ENCODE measurements around the gene STEAP1B. TPM values are rescaled to one million over a fixed set of nuclear protein-coding genes. Genes with fewer than 3 reads are reported as not detected.

The STEAP1B gene
- total and polyA plus RNA-seq, 2 experiments from 2014 or later: 0.16 TPM; not detected in 1

GRCh38 chr7:22485189-22485588 is 14.8 kb downstream of the STEAP1B start:
- Histone ChIP-seq H3K4me3 (no peak overlapping the region), H3K4me2 (no peak overlapping the region), H3K36me3 (replicated peaks; ENCODE audit: insufficient read depth, low read depth) (no peaks in the 10 kb centered on the region), H3K27ac (no peak overlapping the region), H3K79me2 (no peaks in the 10 kb centered on the region), H3K4me1 (ENCODE audit: insufficient read depth) (no peaks in the 10 kb centered on the region), H3K27me3 (no peaks in the 10 kb centered on the region), H4K20me1 (ENCODE audit: insufficient read depth, poor library complexity, severe bottlenecking) (no peaks in the 10 kb centered on the region), H3K9me2 (replicated peaks; ENCODE audit: insufficient read depth) (no peaks in the 10 kb centered on the region), H2AFZ (no peak overlapping the region), H3K9me3 (ENCODE audit: low read depth) (no peaks in the 10 kb centered on the region)
- no peak for DNase-seq (ENCODE audit: low spot score)
- TF ChIP-seq EZH2phosphoT487 (IDR thresholded peaks at IDR 0.05; ENCODE audit: low read depth, severe bottlenecking, unreplicated experiment) (no peak), EZH2 (IDR thresholded peaks at IDR 0.05; ENCODE audit: borderline replicate concordance) (no peak), CTCF (IDR thresholded peaks at IDR 0.05; ENCODE audit: poor library complexity) (no peak)

- Histone ChIP-seq H3K9me3 (ENCODE audit: low read depth) (no peaks in the 10 kb centered on the region), H3K27ac (no peak overlapping the region), H3K4me1 (ENCODE audit: insufficient read depth) (no peaks in the 10 kb centered on the region), H4K20me1 (ENCODE audit: insufficient read depth, poor library complexity, severe bottlenecking) (no peaks in the 10 kb centered on the region), H3K36me3 (replicated peaks; ENCODE audit: insufficient read depth, low read depth) (no peaks in the 10 kb centered on the region), H2AFZ (no peak overlapping the region), H3K79me2 (no peaks in the 10 kb centered on the region), H3K9me2 (replicated peaks; ENCODE audit: insufficient read depth) (no peaks in the 10 kb centered on the region), H3K4me2 (no peak overlapping the region), H3K27me3 (no peaks in the 10 kb centered on the region), H3K4me3 (no peak overlapping the region)
- no peak for DNase-seq (ENCODE audit: low spot score)
- 86% methylated on average over 1 of the region's 1 CpG for WGBS (ENCODE audit: low lambda C conversion rate, missing lambda C conversion rate)
- no peak for TF ChIP-seq EZH2phosphoT487 (IDR thresholded peaks at IDR 0.05; ENCODE audit: low read depth, severe bottlenecking, unreplicated experiment)
- no peak for TF ChIP-seq CTCF (IDR thresholded peaks at IDR 0.05; ENCODE audit: poor library complexity)
- TF ChIP-seq EZH2 (IDR thresholded peaks at IDR 0.05; ENCODE audit: borderline replicate concordance): no peak
Observed at GRCh38 chr7:22482503-22482902, 17.5 kb downstream of the STEAP1B start.

GRCh38 chr7:22481726-22482125 is 18.3 kb downstream of the STEAP1B start:
- Histone ChIP-seq H3K79me2 (no peaks in the 10 kb centered on the region), H3K4me1 (ENCODE audit: insufficient read depth) (no peaks in the 10 kb centered on the region), H4K20me1 (ENCODE audit: insufficient read depth, poor library complexity, severe bottlenecking) (no peaks in the 10 kb centered on the region), H3K9me3 (ENCODE audit: low read depth) (no peaks in the 10 kb centered on the region), H3K4me2 (no peak overlapping the region), H3K4me3 (no peak overlapping the region), H3K36me3 (replicated peaks; ENCODE audit: insufficient read depth, low read depth) (no peaks in the 10 kb centered on the region), H2AFZ (no peak overlapping the region), H3K27me3 (no peaks in the 10 kb centered on the region), H3K9me2 (replicated peaks; ENCODE audit: insufficient read depth) (no peaks in the 10 kb centered on the region), H3K27ac (no peak overlapping the region)
- WGBS (ENCODE audit: low lambda C conversion rate, missing lambda C conversion rate): 53% methylated on average over 5 of the region's 5 CpGs
- DNase-seq (ENCODE audit: low spot score): no peak
- no peak for TF ChIP-seq CTCF (IDR thresholded peaks at IDR 0.05; ENCODE audit: poor library complexity)
- TF ChIP-seq EZH2phosphoT487 (IDR thresholded peaks at IDR 0.05; ENCODE audit: low read depth, severe bottlenecking, unreplicated experiment): no peak
- no peak for TF ChIP-seq EZH2 (IDR thresholded peaks at IDR 0.05; ENCODE audit: borderline replicate concordance)

- H3K27me3 ChIP-seq: no peaks in the 10 kb centered on the region
- TF ChIP-seq EZH2phosphoT487 (IDR thresholded peaks at IDR 0.05; ENCODE audit: low read depth, severe bottlenecking, unreplicated experiment) (no peak), CTCF (IDR thresholded peaks at IDR 0.05; ENCODE audit: poor library complexity) (no peak), EZH2 (IDR thresholded peaks at IDR 0.05; ENCODE audit: borderline replicate concordance) (no peak)
- H4K20me1 ChIP-seq (ENCODE audit: insufficient read depth, poor library complexity, severe bottlenecking): no peaks in the 10 kb centered on the region
- no peaks in the 10 kb centered on the region for H3K79me2 ChIP-seq
- H3K9me3 ChIP-seq (ENCODE audit: low read depth): no peaks in the 10 kb centered on the region
- no peak overlapping the region for H3K4me3 ChIP-seq
- H3K4me2 ChIP-seq: no peak overlapping the region
- WGBS (ENCODE audit: low lambda C conversion rate, missing lambda C conversion rate): 61% methylated on average over 4 of the region's 4 CpGs
- H3K9me2 ChIP-seq (replicated peaks; ENCODE audit: insufficient read depth): no peaks in the 10 kb centered on the region
- H2AFZ ChIP-seq: no peak overlapping the region
- no peak for DNase-seq (ENCODE audit: low spot score)
- no peak overlapping the region for H3K27ac ChIP-seq
- H3K36me3 ChIP-seq (replicated peaks; ENCODE audit: insufficient read depth, low read depth): no peaks in the 10 kb centered on the region
- no peaks in the 10 kb centered on the region for H3K4me1 ChIP-seq (ENCODE audit: insufficient read depth)
Observed at GRCh38 chr7:22480523-22481075, 19.4 kb downstream of the STEAP1B start.

Data from hepatocyte (in vitro differentiated cells).